Astrocyte of the hippocampus (primary cell): ENCODE results near the gene SPRR2E.
"Not testable (repeated sequence)": the region's sequence is repeated elsewhere in the genome, so short reads cannot be mapped to it uniquely, and the experiment has no call there.

Experiments used
- DNase-seq: peaks from one replicate; pipeline ENCODE4 v3.0.0; 2011; ENCODE audit warnings: low read depth, low spot score

The SPRR2E gene

GRCh38 chr1:153094426-153094825, at the start of gene SPRR2E:
TSS of gene SPRR2E (minus strand) at chr1:153094526. CDS start at chr1:153093751, 775 bp downstream.
- no peak for DNase-seq

- DNase-seq: no peak
Measured at GRCh38 chr1:153141377-153141776, 47.1 kb upstream of the SPRR2E start.

DNA sequence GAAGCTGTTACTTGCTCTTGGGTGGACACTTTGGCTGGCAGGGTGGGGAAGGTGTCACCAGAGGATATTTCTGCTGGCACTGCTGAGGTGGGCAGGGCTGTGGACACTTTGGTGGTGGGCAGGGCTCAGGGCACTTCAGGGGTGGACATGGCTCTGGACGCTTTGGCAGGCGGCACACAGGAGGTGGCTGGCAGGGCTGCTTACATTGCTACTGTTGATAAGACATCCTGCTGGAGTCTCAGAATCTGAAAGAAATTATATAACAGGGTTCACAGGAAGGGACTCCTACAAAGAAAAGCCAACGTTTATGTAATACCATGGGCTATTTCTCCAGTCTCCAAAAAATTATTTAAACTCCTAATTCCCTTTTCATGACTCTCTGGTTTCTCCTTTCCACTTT, 46.2 kb upstream of the SPRR2E start:
- DNase-seq: no peak

DNA sequence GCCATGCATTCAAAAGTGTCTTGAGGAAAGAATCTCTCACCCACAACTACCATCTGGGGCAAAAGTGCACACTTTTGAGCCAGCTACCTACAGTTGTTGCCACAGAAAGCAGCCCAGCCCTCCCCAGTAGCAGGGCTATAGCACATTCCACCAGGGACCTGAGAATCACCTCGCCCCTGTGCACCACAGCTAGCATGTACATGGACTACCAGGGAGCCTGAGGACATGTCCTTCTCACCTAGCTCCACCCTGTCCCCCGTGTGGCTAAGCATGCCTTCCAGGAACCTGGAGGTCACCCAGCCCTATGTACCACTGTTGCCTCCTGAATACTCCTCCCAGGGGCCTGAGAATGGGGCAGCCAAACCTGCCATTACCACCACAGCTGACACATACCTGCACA, 39.4 kb upstream of the SPRR2E start:
- DNase-seq: no peak

DNA sequence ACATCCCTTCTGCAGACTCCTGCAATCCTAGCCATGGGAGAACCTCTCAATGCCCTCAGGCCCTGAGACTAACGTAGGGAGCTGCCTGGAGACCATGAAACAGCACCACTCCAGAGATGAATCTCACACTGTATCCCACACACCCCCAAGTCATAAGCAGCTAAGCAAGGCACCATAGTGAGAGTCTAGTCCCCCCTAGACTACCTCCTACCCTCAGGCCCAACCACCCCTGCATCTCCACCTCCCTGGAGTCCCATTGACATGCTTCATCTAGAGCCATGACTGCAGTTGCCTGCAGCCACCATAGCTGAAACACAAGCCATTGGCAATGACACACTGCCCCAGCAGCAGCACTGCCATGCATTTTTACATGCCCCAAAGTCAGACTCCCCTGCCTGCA, 38.9 kb upstream of the SPRR2E start:
- no peak for DNase-seq

- DNase-seq: not testable (repeated sequence)
Measured at GRCh38 chr1:153128688-153129087, 34.4 kb upstream of the SPRR2E start.

- no peak for DNase-seq
Measured at GRCh38 chr1:153127296-153127695, 33.0 kb upstream of the SPRR2E start.

DNA sequence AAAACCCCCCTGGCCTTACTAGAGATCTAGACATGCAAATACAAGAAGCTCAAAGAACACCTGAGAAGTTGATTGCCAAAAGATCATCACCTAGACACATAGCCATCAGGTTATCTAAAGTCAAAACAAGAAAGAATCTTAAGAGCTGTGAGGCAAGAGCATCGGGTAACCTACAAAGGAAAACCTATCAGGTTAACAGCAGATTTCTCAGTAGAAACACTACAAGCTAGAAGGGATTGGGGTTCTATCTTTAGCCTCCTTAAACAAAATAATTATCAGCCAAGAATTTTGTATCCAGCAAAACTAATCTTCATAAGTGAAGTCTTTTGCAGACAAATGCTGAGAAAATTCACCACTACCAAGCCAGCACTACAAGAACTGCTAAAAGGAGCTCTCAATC, 31.2 kb upstream of the SPRR2E start:
- DNase-seq: no peak

GRCh38 chr1:153123793-153124192, 29.5 kb upstream of the SPRR2E start:
- not testable (repeated sequence) for DNase-seq

GRCh38 chr1:153122831-153123421, 28.6 kb upstream of the SPRR2E start:
- no peak for DNase-seq

- no peak for DNase-seq
Measured at GRCh38 chr1:153120945-153121344, 26.6 kb upstream of the SPRR2E start.

DNA sequence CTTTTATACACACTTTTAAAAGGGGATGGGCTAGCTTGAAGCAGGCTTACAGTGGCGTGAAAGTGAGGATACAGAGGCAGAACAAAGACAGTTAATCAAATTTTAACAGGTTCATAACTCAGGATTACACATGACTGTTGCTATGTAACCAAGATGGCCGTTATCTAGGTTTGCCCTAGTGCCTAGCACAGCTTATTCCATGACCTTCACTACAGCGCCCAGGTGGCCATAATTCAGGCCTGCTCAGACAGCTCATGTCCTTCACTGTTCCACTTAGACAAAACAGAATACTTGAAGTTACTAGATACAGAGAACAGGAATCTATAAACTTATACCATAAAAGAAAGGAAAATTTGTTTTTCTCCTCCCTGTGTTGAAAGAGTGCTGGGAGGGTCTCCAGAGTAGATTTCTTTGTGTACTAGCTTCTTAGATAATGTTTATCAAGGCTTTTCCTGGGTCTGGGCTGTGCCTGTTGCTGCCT, 25.2 kb upstream of the SPRR2E start:
- DNase-seq: no peak

- DNase-seq: not testable (repeated sequence)
Measured at GRCh38 chr1:153115264-153115663, 20.9 kb upstream of the SPRR2E start.

DNA sequence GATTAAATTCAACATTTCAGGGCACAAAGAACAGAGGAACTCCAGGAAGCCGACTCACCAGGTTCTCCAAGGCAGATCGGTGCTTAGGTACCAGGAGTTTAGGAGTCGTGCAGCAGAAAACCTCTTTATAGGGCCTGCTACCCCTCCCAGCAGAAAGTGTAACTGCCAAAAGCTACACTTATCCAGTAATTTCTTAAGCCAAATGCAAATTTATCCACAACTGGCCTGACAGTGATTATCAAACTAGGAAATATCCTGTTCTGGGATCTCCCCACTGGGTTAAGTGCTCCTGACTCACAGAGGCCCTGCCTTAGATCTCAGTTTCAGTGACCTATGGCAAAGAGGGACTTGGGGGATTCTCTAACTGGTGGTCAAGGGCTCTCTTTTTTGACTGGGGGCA, 19.1 kb upstream of the SPRR2E start, which contains the start of gene SPRR2F:
TSS of gene SPRR2F (minus strand) at position 101 of the 400 bp plus-strand sequence. CDS start 783 bp downstream, outside the sequence.
- no peak for DNase-seq

- DNase-seq: not testable (repeated sequence)
Measured at GRCh38 chr1:153112454-153112853, 18.1 kb upstream of the SPRR2E start.

DNA sequence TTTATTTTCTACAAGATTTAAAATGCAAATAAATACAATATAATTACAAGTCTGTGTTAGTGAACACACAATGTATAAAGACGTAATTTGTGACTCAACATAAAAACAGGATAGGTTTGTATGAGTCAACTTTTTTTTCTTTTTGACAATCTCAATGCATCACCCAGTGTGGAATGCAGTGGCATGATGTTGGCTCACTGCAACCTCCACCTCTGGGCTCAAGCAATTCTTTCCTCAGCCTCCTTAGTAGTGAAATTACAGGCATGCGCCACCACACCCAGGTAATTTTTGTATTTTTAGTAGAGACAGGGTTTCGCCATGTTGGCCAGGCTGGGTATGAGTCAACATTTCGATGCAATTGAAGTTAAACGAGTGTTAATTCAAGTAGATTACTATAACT, 5.9 kb upstream of the SPRR2E start:
- DNase-seq: peak; percentile 52

DNA sequence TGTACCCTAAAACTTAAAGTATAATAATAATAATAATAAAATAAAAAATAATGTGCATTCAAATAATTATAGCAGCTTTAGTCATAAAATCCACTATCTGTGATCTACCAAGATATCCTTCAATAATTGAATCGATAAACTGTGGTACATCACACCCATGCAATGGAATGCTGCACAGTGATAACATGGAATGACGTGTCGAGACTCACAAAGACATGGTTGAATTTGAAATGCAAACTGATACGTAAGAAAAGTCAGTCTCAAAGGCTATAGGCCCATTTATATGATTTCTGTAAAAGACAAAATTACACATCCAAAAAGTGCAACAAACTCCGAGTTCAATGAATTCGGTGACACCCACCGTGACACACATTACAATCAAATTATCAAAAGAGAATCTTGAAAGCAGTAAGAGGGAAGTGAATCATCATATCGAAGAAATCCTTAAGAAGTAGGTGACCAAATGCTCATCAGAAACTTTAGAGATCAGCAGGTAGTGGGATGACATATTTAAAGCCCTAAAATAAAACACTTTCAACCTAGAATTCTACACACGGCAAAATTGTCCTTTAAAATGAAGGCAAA, 5.2 kb upstream of the SPRR2E start:
- DNase-seq: no peak

DNA sequence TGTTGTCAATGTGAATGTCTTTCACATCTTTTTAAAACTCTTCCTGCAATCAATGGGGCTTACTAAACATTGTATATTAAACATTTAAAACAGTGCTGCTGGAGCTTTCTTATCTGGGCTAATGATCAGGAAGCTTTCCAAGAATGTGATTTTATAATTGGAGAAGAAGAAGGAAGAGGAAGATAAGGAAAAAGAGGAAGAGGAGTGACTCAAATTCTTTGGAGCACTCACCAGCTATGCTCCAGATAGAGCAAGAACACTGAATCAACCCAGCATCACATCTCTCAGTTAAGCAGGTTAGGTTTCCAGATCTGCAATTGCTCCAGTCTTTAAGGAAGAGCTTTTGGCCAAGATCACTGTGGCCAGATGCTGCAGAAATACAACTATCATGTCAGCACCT, 1.4 kb upstream of the SPRR2E start:
- DNase-seq: no peak

DNA sequence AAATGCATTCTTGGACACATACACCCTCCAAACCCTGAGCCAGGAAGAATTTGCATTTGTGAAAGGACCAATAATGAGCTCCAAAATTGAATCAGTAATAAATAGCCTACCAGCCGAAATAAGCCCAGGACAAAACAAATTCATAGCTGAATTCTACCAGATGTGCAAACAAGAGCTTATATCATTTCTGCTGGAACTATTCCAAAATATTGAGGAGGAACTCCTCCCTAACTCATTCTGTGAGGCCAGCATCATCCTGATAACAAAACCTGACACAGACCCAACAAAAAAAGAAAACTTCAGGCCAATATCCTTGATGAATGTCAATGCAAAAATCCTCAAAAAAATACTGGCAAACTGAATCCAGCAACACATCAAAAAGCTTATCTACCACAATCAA, 6.7 kb downstream of the SPRR2E start:
- DNase-seq: no peak

- DNase-seq: peak; percentile 1
Measured at GRCh38 chr1:153081736-153082135, 12.6 kb downstream of the SPRR2E start.

- no peak for DNase-seq
Measured at GRCh38 chr1:153072806-153073726, 21.3 kb downstream of the SPRR2E start.

DNA sequence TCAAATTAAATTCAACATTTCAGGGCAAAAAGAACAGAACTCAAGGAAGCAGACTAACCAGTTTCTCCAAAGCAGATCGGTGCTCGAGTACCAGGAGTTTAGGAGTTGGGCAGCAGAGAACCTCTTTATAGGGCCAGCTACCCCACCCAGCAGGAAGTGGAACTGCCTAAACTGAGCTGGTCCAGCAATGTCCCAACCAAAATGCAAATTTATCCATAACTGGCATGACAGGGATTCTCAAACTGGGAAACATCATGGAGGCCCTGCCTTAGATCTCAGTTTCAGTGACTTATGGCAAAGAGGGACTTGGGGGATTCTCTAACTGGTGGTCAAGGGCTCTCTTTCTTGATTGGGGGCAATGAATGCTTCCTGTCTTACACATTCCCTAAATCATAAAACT, 22.8 kb downstream of the SPRR2E start, which contains the start of gene SPRR2B:
TSS of gene SPRR2B (minus strand) at position 101 of the 400 bp plus-strand sequence. CDS start 772 bp downstream, outside the sequence.
- no peak for DNase-seq
